SU-DHL-6 (cell line): Measurements from ENCODE around the gene TJP2.

Experiments
- EZH2phosphoT487 ChIP-seq: fragments of 200-600 bp; sonication (generic), shearing (Covaris generic); conservative IDR thresholded peaks from 2 replicates; pipeline ENCODE4 v1.6.1; 2018; ENCODE audit warnings: mild to moderate bottlenecking, antibody characterized with exemption, low read length, moderate library complexity, mixed read lengths
- TF ChIP-seq, protein P1 (sequence below): fragments of 200-600 bp; sonication (generic); IDR thresholded peaks from one replicate; pipeline ENCODE4 v1.5.1; 2017; ENCODE audit warnings: antibody characterized with exemption, mild to moderate bottlenecking, low read length, moderate library complexity; ENCODE audit not compliant: insufficient read depth, poor library complexity, severe bottlenecking

DNA sequence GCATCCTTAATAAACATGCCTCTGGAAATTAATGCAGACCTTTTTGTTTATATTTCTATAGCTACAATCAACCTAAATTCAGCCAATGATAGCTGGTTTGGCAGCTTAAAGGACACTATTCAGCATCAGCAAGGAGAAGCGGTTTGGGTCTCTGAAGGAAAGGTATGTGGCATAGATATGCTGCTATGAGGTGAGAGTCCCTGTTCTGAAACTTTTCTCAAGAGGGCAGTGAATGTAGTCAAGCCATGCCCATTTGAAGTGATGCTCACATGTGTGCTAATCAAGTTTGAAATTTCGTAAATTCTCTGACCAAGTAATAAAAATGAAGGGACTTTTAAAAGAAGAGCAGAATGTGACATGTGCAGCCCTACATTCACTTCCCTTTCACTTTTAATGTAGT, 72.6 kb downstream of the TJP2 start:
- TF ChIP-seq, protein P1, sequence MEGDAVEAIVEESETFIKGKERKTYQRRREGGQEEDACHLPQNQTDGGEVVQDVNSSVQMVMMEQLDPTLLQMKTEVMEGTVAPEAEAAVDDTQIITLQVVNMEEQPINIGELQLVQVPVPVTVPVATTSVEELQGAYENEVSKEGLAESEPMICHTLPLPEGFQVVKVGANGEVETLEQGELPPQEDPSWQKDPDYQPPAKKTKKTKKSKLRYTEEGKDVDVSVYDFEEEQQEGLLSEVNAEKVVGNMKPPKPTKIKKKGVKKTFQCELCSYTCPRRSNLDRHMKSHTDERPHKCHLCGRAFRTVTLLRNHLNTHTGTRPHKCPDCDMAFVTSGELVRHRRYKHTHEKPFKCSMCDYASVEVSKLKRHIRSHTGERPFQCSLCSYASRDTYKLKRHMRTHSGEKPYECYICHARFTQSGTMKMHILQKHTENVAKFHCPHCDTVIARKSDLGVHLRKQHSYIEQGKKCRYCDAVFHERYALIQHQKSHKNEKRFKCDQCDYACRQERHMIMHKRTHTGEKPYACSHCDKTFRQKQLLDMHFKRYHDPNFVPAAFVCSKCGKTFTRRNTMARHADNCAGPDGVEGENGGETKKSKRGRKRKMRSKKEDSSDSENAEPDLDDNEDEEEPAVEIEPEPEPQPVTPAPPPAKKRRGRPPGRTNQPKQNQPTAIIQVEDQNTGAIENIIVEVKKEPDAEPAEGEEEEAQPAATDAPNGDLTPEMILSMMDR = no peak
- TF ChIP-seq EZH2phosphoT487 = no peak
